GM13977 (cell line): ENCODE data around the gene HTRA1.

Source experiments
- DNase-seq: peaks from one replicate; pipeline ENCODE4 v3.0.0; 2012; ENCODE audit warnings: low spot score
- CTCF ChIP-seq: IDR thresholded peaks from 2 replicates; pipeline ENCODE4 v1.5.1; 2012; ENCODE audit warnings: mild to moderate bottlenecking, control low read depth; ENCODE audit not compliant: insufficient read depth; ENCODE audit errors: extremely low read depth, missing control alignments
- in situ Hi-C: fragments of 300-500 bp; cut with MboI; formaldehyde crosslinking; loops from one replicate; pipeline ENCODE4 v1.12.0; 2022; ENCODE audit warnings: low sequenced_read_pairs, low pct_unique_long_range_greater_than_20kb, mixed read lengths, inconsistent platforms; ENCODE audit not compliant: unreplicated experiment

Gene HTRA1

GRCh38 chr10:122495406-122496340 lies 34.3 kb downstream of the HTRA1 start:
- TF ChIP-seq CTCF: no peak
- DNase-seq: no peak
- in situ Hi-C loops: no loop called here

GRCh38 chr10:122497241-122497640 lies 35.9 kb downstream of the HTRA1 start:
- in situ Hi-C loops: no loop called here
- TF ChIP-seq CTCF: no peak
- DNase-seq: no peak

- in situ Hi-C loops: no loop called here
- no peak for TF ChIP-seq CTCF
- DNase-seq: no peak
These were observed 37.2 kb downstream of the HTRA1 start for GRCh38 chr10:122498521-122498920.

- no peak for DNase-seq
- TF ChIP-seq CTCF: no peak
- in situ Hi-C loops: no loop called here
These were observed 37.7 kb downstream of the HTRA1 start for GRCh38 chr10:122499012-122499411.

GRCh38 chr10:122499491-122499941 lies 38.2 kb downstream of the HTRA1 start:
- no peak for DNase-seq

GRCh38 chr10:122500194-122500593 lies 38.8 kb downstream of the HTRA1 start:
- no peak for DNase-seq

More at GRCh38 chr10:122499491-122499941, 38.2 kb downstream of the HTRA1 start:
- TF ChIP-seq CTCF: no peak
- in situ Hi-C loops: no loop called here

More at GRCh38 chr10:122500194-122500593, 38.8 kb downstream of the HTRA1 start:
- no peak for TF ChIP-seq CTCF
- in situ Hi-C loops: no loop called here
